HG02852 (cell line): Measurements from ENCODE around the gene GABBR2.
A peak's percentile ranks its signal among the peaks of the same experiment; 100 is the strongest.
"Not testable (repeated sequence)": the region's sequence is repeated elsewhere in the genome, so short reads cannot be mapped to it uniquely, and the experiment has no call there.

Source experiments
- ATAC-seq: cut with Tn5 transposase; IDR thresholded peaks from one replicate; pipeline ENCODE4 v1.9.1; 2021; ENCODE audit warnings: mild to moderate bottlenecking, moderate library complexity; ENCODE audit not compliant: unreplicated experiment

The GABBR2 gene

GRCh38 chr9:98280574-98280973 is 428.2 kb downstream of the GABBR2 start:
- no peak for ATAC-seq

GRCh38 chr9:98280162-98280561 is 428.6 kb downstream of the GABBR2 start:
- no peak for ATAC-seq

GRCh38 chr9:98276907-98277469 is 431.7 kb downstream of the GABBR2 start:
- no peak for ATAC-seq

GRCh38 chr9:98275159-98275558 is 433.6 kb downstream of the GABBR2 start:
- ATAC-seq: no peak

- no peak for ATAC-seq
These were observed 436.7 kb downstream of the GABBR2 start for GRCh38 chr9:98272083-98272482.

- ATAC-seq: no peak
These were observed 437.3 kb downstream of the GABBR2 start for GRCh38 chr9:98271479-98271878.

- ATAC-seq: not testable (repeated sequence)
These were observed 438.5 kb downstream of the GABBR2 start for GRCh38 chr9:98270284-98270683.

GRCh38 chr9:98269652-98270051 is 439.1 kb downstream of the GABBR2 start:
- ATAC-seq: not testable (repeated sequence)

GRCh38 chr9:98267556-98267955 is 441.2 kb downstream of the GABBR2 start:
- ATAC-seq: not testable (repeated sequence)

GRCh38 chr9:98264516-98264915 is 444.2 kb downstream of the GABBR2 start:
- no peak for ATAC-seq

- peak; percentile 88 for ATAC-seq
These were observed 445.0 kb downstream of the GABBR2 start for GRCh38 chr9:98263482-98264357.

GRCh38 chr9:98263080-98263479 is 445.7 kb downstream of the GABBR2 start:
- ATAC-seq: no peak

GRCh38 chr9:98262056-98262455 is 446.7 kb downstream of the GABBR2 start:
- no peak for ATAC-seq

- no peak for ATAC-seq
These were observed 448.1 kb downstream of the GABBR2 start for GRCh38 chr9:98260635-98261034.

GRCh38 chr9:98259791-98260190 is 448.9 kb downstream of the GABBR2 start:
- no peak for ATAC-seq

GRCh38 chr9:98256756-98257155 is 452.0 kb downstream of the GABBR2 start:
- no peak for ATAC-seq

GRCh38 chr9:98255578-98256296 is 453.0 kb downstream of the GABBR2 start, which contains the start of gene TBC1D2:
Gene TBC1D2 (minus strand): TSS chr9:98255649. CDS start chr9:98255541, 108 bp downstream.
- peak; percentile 88 for ATAC-seq

GRCh38 chr9:98255061-98255577 is 453.6 kb downstream of the GABBR2 start:
- peak; percentile 29 for ATAC-seq

GRCh38 chr9:98254228-98255060 is 454.3 kb downstream of the GABBR2 start:
- no peak for ATAC-seq

GRCh38 chr9:98253565-98253964 is 455.2 kb downstream of the GABBR2 start:
- no peak for ATAC-seq
